Body of pancreas (tissue), 4 donors: Measurements from ENCODE around the gene ATG16L1.

ENCODE experiments used
- POLR2A ChIP-seq, 3 donors: fragments of 450-650 bp; IDR thresholded peaks; one replicate each; pipeline ENCODE4 v1.6.1; 2016; ENCODE audit warnings: antibody characterized with exemption in 3 of 3, mild to moderate bottlenecking in 2 of 3
- TF ChIP-seq, protein P1 (sequence below), 7 experiments: fragments of 450-650 bp in 4 of 7; fragments of 200-600 bp in 3 of 7; sonication (generic) in 3 of 7; IDR thresholded peaks; one replicate each; pipeline ENCODE4 v1.5.1; 2016 to 2019; ENCODE audit warnings: antibody characterized with exemption in 7 of 7

DNA sequence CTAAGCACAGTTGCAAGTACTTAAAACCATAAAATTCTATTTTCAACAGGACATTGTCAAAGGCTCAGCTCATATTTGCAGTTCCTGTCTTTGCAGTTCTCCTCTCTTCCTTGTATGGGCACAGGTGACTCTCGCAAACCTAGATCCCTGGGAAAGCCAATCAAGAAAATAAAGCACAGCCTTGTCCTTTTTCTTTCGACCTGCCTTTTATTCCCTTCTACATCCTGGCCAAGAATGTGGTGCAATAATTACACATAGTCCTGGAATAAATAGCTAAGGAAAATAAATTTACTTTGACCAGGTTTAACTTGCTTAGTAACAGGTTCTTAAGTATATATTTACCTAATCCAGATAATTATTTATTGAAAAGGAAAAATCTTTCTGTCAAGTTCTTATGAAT, 20.2 kb downstream of the ATG16L1 start:
- TF ChIP-seq, protein P1, sequence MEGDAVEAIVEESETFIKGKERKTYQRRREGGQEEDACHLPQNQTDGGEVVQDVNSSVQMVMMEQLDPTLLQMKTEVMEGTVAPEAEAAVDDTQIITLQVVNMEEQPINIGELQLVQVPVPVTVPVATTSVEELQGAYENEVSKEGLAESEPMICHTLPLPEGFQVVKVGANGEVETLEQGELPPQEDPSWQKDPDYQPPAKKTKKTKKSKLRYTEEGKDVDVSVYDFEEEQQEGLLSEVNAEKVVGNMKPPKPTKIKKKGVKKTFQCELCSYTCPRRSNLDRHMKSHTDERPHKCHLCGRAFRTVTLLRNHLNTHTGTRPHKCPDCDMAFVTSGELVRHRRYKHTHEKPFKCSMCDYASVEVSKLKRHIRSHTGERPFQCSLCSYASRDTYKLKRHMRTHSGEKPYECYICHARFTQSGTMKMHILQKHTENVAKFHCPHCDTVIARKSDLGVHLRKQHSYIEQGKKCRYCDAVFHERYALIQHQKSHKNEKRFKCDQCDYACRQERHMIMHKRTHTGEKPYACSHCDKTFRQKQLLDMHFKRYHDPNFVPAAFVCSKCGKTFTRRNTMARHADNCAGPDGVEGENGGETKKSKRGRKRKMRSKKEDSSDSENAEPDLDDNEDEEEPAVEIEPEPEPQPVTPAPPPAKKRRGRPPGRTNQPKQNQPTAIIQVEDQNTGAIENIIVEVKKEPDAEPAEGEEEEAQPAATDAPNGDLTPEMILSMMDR (IDR thresholded peaks at IDR 0.05): no peak
- no peak for TF ChIP-seq POLR2A (IDR thresholded peaks at IDR 0.05)
